ENCODE results near the gene LCN1.

The LCN1 gene

DNA sequence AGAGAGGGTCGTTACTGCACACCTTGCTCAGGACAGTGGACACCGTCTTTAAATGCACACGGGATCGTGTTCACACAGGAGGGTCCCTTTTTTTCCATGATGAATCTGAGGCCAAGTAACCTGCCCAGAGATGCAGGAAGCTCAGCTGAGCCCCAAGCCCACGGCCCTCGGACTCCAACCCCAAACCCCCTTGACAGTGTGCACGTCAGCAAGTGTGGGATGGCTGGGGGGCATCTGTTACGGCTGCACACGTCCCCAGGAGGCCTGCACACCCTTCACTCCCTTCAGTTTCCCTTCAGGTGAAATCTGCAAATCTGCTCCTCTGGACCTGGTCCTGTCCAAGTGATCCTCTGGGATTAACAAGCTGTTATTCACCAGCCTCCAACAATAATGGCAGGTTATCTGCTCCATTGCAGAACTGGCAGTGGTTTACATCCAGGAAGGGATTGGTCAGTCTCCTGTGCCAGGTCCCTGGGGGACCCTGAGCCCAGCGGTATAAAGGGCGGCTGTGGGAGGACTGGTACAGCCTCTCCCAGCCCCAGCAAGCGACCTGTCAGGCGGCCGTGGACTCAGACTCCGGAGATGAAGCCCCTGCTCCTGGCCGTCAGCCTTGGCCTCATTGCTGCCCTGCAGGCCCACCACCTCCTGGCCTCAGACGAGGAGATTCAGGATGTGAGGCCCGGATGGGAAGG is at the start of gene LCN1:
TSS of gene LCN1 (plus strand) at position 525 of the 692 bp plus-strand sequence. CDS start at position 583, 58 bp downstream.
- DNase-seq: no peak

DNA sequence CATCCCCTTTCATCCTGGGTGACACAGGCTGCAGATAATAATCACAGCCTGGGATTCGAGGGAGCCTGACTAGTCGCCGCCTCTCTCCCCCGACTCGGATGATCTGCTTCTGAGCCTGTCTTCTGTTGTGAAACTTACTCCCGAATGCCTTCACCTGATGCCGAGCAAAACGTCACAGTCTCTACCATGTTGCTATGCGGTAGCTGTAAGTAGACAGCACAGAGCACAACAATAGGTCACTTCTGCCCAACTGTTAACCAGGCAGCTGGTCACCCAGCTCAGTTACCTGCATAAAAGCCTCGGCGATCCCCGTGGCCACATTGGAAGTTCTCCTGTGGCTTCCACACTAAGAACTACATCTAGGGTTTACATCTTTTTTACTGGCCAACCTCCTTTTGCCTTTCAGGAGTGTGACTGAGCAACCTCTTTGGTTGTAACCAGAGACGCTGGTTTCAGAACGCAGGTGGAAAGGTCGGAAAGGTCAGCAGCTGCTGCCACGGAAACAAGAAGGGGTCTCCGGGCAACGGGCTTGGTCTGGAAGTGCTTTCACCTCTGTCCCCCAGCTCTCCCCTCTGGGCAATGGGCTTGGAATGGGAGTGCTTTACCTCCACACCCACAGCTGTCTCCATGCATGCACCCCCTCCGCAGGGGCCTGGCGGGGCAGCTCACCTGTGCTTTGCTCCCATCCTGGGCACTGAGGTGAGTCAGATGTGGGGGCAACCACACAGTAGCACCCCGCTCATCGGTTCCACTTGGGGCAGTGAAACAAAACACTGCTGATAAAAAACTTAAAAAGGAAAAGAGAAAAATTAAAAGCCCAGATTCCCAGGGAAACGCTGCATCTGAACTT is 49.2 kb upstream of the LCN1 start:
- no peak for DNase-seq

DNA sequence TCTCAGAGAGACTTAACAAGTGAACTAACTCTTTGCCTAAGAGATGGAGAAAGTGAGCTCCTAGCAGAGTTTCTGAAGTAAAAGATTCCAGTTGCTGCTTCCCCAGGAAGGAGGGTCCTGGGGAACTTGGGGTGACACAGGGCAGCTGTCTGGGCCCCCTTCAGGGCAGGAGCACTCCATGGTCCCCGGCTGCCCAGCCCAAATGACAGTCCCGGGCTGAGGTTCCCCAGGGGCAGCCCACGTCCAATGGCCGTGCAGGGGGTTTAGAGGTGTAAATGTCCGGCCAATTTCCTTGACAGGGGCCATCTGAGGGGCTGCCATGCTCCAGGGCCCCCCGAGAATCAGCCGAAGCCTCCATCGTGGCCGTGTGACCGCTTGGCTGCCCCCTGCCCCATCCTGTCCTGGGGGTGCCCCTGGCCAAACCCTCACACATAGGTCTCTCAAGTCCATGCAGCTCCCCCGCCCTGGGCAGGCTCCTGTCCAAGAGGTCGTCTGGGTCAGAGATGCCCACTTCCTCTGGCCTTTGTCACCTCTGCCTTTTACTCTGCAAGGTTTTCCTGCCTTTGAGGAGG is 47.2 kb upstream of the LCN1 start:
- no peak for DNase-seq

DNA sequence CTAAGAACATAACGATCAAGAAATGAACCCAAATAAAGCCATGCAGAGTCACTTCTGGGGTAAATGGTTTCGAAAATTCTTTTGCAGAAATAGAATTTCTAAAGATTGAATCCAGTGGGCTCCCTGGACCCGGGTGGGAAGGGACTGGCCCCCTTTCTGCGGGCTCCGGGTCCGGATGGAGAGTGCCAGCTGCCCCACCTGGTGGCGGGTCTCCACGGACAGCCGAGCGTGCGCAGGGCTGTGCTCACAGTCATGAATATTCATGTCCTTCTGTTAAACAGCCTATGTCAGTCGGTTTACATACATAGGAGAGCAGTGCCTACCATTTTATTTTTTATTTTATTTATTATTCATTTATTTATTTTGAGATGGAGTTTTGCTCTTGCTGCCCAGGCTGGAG is 46.3 kb upstream of the LCN1 start:
- DNase-seq: no peak

DNA sequence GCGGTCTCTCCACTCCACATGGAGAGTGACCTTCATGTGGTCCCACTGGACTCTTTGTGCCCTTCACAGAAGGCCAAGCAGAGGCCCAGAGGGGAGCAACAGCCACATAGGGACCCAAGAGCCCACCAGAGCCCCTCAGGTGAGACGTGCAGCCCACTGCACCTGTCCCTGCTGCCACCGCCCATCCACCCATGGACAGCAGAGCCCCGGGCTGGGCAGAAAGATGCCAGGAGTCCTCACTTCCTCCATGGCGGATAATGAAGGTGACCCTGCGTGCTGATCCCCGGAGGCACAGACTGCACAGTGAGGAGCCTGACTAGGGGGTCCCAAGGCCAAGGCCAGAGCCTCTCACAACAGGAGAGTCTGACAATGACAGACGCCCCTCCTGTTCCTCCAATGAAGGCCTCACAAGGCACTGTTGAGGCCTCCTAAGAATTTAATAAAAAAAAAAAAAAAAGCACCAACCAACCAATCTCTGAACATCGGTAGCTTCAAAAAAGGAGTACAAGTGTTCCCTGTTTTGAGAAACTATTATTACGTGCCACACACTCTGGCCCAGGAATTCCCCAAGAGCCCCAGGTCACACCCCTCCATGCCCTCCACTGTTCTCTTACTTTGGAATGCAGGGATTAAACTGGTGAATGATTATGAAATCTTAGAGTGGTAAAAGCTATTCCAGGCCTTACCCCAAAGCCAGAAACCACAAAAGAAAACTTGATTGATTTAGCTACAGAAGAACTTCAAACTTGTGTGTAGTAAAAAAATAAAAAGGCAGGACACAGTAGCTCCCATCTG is 44.5 kb upstream of the LCN1 start:
- DNase-seq: no peak

DNA sequence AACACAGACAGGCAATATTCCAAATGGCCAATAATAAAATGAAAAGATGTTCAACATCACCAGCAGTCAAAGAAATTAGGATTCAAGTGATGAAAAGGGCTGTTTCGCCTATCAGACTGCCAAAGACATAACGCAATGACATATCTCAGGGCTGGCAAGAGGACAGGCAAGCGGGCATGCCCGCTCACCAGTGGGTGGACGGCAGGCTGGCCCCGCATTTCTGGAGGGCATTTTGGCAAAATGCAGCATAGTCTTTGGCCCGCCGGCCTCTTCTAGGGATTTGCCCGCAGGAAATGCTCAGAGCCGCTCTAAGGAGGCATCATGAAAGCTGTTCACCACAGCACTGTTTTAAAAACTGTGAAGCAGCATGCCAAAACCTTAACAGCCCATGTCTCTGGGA is 43.0 kb upstream of the LCN1 start:
- no peak for DNase-seq

DNA sequence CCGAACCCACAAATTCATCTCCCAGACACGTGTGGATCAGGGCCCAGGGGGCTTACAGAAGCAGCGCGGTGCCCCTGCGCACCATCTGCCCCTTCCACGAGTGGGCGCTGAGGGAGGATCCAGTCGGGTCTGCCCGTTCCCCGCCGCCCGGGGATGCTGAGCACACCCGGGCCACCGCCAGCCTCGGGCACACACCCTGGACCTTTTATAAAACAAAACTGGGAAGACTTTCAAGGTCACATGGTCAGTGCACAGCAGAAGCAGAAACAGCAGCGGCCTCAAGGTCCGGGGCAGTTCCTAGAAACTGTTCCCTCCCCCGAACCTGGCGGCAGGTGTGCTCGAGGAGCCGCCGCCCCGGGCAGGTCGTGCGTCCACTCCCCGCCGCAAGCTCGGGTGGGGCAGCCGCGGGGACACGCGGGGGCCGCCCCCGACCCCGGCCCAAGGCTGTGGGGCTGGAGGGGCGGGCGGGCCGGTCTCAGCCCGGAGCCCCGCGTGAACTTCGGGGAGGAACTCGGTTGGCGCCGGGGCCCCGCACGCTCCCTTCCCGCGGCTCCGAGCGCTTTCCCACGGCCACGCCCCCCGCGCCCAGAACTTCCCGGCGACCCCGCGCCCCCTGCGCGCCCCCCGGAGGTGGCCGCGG is 42.3 kb upstream of the LCN1 start:
- no peak for DNase-seq

DNA sequence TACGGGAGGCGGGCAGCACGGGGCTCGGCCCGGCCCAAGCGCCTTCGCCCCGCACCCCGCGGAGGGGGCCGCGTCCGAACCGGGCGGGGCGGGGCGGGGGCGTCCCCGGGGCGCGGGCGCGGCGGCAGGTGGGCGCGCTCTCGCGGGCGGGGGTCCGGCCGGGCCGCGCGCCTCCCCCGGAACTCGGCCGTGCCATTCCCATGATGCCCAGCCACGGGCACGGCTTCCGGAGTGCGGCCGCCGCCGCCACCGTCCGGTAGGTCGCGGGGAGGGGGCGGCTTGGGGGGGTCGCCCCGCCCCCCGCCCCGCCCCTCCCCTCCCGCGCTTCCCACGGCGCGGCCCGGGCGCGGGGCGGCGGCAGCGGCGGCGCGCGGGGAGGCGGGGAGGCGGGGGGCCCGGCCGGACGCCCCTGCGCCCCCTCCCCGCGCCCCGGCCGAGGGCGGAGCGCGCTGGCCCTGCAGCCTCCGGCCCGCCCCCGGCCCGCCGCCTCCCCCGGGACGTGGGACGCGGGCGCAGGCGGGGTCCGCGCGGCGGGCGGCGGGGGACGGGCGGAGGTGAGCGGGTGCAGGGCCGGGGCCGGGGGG is 41.7 kb upstream of the LCN1 start, which contains the start of gene PPP1R26:
TSS of gene PPP1R26 (plus strand) at position 314 of the 584 bp plus-strand sequence. CDS start 4,729 bp downstream, outside the sequence.
- no peak for DNase-seq

DNA sequence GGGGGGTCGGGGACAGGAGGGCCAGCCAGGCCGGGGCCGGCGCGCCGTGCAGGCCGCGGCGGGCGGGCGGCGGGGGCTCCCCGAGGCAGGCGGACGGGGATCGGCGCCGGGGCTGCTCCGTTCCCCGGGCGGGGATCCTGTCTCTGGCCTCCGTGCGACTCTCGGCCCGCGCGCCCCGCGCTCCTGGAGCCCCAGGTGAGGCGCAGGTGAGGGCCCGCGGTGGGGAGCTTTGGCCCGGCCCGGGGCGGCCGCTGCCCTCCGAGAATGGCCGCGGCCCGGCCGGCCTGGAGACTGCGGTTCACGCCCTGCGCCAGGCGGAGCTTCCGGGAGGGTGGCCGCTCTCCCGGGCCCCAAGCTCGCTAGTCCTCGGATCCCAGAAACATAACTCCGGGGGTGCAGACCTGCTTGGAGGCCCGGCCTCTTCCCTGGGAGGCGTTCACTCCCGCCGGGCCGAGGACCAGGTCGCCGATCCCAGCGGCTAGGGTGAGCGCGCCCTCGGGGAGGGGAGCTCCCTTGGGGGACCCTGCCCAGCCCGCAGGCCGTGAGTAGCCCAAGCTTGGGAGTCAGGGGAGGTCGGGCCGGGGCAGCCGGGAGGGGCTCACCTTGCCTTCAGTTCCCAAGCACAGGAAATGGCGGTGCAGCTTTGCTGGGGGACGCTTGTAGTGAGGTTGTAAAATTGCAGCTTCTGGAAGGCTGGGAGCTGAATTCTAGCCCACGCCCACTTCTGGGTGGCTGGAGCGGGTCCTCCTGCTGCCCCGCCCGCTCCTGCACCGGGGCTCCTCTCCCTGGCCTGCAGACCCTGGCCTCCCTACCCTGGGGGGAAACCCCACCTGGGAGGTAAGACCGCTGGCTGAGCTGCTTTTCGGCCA is 40.9 kb upstream of the LCN1 start:
- no peak for DNase-seq

DNA sequence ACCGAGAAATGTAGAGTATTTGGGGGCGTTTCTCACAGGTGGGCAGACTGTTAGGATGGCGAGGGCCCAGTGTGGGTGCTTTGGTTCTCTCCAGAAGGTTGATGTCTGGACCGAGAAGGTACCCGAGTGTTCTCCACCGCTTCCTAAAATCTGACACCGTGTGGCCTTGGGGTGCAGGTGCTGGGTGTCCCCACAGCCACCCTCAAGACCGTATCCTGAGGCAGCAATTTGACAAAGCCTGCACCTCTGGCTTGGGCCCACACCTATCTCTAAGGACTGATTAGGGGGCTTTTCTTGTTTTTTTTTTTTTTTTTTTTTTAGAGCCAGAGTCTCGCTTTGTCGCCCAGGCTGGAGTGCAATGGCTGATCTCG is 40.3 kb upstream of the LCN1 start:
- no peak for DNase-seq

DNA sequence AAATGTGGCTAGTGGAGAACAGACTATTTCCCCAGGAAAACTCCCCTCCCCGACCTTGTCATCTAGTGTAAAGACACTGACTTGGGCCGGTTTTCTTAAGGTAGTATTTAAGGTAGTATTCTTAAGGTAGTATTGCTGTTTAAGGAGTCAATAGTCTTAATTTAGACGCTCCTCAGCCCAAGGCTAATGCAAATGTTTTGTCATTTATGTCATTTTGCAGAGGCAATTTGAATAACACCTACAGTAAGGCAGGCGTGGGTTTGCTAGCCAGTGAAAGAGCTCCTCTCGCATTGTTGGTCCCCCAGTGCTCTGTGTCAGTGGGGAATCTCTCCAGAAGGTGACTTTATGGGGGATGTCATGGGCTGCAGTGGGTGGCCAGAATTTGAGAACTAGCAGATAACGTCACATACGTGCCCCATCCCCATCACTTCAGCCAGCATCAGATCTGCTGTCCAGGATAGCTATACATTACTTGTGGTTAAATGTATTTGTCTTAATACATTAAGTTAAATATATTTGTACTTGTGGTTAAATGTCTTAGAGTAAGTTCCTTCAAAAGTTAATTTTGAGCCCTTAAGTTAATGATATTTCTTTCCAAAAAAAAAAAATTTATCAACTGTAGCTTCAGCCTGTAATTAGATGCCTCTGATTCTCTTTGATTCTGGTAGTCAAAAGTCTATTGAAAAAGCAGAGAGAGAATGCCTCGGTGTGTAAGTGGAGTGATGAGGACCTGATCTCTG is 39.1 kb upstream of the LCN1 start:
- no peak for DNase-seq

DNA sequence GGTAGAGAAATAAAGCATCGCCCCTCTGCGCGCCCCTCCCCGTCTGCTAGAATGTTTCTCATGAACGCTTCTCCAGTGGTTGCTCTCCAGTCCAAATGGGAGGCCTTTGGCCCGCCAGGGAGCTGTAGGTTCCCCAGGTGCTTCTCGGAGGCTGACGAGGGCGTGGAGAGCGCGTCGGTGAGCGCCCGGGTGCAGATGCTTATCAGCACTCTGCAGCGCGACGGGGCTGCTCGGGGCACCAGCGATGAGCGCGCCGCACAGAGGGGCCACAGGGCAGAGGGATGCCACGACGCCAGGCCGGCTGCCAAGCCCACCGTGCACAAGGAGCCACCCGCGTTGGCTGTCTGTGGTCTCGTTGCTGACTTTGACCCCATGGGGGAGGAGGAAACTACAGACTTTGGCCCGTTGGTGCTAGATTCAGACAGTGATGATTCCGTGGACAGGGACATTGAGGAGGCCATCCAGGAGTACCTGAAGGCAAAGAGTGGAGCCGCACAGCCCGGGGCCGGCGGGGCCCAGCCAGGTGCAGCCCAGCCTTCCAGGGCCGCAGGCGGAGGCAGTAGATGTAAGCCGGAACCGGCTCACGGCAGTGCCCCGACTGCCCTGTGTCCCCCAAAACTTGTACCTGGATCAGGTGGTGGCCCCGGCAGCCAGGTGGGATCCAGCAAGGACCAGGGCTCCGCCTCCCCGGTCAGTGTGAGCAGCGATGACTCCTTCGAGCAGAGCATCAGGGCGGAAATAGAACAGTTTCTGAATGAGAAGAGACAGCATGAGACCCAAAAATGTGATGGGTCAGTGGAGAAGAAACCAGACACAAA is 36.6 kb upstream of the LCN1 start:
- no peak for DNase-seq

DNA sequence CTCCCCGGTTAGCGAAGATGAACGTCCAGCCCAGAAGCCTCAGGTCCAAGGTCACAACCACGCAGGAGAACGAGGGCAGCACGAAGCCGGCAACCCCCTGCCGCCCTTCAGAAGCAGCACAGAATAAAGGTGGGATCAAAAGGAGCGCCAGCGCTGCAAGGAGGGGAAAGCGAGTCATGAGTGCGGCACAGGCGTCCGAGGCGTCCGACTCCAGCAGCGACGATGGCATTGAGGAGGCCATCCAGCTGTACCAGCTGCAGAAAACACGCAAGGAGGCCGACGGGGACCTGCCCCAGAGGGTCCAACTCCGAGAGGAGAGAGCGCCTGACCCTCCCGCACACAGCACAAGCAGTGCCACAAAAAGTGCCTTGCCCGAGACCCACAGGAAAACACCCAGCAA is 35.9 kb upstream of the LCN1 start:
- DNase-seq: no peak

DNA sequence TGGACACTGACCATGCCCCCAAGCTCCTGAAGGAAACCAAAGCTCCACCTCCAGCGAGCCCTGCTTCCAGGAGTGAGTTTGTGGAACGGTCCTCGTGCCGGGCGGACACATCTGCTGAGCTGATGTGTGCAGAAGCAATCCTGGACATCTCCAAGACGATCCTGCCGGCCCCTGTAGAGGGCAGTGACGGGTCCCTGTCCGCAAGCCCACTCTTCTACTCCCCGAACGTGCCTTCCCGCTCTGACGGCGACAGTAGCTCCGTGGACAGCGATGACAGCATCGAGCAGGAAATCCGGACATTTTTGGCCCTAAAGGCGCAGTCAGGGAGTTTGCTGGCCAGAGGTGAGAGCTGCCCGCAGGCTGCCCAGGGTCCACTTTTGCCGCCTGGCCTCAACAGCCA is 35.4 kb upstream of the LCN1 start:
- no peak for DNase-seq

DNA sequence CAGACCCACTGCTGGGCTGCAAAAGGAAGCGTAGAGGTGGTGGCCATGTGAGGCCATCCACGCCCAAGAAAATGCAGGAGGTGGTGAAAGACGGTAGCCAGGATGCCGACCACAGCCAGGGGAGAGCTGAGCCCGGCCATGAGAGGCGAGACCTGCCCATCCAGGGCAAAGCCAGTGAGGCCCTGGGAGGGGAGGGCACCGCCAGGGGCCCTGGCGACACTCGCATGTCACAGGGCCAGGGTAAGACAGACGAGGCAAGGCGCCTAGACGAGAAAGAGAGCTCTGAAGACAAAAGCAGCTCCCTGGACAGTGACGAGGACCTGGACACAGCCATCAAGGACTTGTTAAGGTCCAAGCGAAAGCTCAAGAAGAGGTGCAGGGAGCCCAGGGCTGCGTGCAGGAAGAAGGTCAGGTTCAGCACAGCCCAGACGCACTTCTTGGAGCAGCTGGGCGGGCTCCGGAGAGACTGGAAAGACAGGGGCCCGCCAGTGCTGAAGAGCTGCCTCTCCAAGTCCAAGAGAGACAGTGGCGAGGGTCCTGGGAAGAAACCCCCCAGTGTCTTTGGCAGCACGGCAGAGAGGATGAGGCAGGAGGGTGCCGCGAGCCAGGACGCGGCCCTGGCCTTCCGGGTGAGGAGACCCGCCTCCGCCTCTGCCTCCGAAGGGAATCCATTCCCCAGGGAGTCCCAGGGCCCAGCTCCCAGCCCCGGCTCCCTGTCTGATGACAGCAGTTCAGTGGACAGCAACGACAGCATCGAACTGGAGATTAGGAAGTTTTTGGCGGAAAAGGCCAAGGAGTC is 34.8 kb upstream of the LCN1 start:
- DNase-seq: no peak

DNA sequence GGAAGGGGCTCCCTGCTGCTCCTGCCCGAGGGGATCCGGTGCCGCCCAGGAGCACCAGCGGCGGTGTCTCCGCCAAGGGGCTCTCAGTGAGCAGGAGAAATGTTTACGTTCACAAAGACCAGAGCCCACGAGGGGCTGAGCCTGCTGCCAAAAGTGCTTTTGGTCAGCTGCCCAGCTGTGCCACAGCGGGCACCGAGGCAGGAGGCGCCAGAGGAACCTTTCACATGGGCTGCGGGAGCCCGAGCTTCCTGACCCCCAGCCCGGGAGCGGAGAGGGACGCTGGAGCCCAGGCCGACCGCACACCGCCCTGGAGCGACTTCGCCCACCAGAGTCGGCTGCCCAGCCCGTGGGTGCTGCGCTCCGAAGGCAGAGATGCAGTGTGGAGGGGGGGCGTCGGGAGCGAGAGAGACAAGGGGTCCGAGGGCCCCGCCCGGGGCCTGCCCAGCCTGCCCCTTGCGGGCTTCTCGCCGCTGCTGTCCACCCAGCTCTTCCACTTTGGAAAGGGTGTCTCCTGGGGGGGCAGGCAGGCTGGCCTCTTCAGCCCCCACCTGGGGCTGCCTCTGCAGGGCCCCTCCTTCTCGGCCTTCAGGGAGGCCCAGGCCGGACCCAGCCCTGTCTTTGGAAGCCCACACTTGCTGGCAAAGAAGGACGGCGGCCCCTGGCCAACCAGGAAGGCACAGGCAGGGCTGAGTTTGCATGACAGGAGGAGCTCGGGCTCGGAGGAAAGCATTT is 33.8 kb upstream of the LCN1 start:
- no peak for DNase-seq

DNA sequence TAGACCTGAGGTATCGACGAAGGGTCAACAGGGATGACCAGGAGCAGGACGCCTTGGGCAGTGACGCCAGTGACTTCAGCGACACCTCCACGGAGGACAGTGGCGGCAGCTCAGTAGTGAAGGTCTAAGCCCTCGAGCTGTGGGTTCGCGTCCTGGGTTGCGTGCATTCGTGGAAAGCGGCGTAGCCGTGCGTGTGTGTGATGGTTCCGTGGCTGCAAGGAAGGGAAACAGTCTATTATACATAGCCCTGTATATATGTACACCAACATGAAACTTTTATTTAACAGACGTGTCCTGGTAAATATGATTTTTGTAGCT is 33.3 kb upstream of the LCN1 start:
- no peak for DNase-seq

DNA sequence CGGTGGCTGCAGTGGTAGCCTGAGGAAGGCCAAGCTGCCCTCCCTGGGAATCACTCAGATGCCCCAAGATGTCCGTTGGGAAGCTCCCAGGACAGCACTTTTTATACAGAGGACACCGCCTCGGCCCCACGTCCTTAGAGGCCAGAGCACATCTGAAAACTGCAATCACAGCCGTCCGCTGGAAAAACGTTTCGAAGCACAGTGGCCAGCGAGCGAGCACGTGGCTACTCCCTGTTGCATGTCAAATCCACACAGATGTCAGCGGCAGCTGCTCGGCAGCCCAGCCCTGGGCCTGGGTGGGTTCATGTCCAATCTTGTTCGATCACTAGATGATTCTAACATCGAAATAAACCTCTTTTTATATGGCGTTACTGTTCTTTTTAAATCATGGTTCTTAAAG is 32.7 kb upstream of the LCN1 start:
- no peak for DNase-seq
